ENCODE measurements around the gene PDCL3. TPM values are rescaled to one million over a fixed set of nuclear protein-coding genes. Genes with fewer than 3 reads are reported as not detected.

The PDCL3 gene
- total RNA-seq, 4 donors from 2014 or later: 22.4 to 31.5 (median 28.1) TPM

- TF ChIP-seq POLR2A (IDR thresholded peaks at IDR 0.05) (no peak), CTCF (IDR thresholded peaks at IDR 0.05) (peak in 5 of 6 experiments; percentile 44 to 68 (median 51))
- intact Hi-C loops (cut with DNase I): no loop called here
- WGBS, 2 donors: 8 to 9% methylated on average over 9 to 11 of the region's 13 CpGs
Observed at GRCh38 chr2:100610381-100610831, 47.6 kb downstream of the PDCL3 start.

DNA sequence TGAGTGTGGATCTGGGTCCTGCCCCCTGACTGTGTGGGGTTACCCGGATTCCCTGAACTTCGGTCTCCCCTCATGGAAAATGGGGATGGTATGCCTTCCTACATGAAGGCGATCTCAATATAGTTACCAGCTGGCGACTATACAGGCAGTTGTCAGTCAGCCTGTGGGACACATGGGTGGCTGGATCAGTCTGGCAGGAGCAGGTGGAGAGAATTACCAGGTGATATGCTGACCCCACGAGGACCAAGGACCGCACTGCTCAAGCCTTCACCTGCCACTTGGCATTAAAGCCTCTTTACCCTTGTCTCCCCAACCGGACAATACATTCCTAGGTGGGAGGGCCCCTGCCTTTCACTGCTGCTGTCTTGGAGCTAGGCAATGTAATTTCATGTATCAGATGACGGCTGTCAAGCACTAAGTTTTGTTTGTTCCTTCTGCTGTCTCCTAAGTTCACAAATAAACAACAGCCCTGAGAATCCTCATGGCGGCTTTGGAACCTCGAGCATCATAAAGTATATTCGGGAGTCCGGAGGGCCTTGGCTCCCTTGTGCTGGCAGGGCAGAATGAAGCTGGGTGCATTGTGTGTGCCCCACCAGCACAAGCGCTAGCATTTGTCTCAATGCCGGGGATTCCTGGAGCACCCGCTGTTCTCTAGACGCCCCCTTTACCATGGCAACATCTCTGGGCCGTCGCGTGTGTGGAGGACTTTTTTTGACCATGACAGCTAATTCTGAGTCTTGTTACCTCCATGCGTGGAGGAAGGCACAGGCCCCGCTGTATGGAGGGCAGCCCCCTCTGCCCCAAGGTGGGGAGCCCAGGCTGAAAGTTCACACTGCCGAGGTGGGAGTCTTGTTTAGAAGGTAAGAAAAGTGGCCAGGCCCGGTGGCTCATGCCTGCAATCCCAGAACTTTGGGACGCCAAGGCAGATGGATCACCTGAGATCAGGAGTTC lies 48.6 kb downstream of the PDCL3 start:
- no peaks in the 10 kb centered on the region for H3K27me3 ChIP-seq
- no peaks in the 10 kb centered on the region for H3K36me3 ChIP-seq
- H3K9me3 ChIP-seq: no peaks in the 10 kb centered on the region
- H3K4me3 ChIP-seq: no peak overlapping the region
- TF ChIP-seq POLR2A (IDR thresholded peaks at IDR 0.05) (no peak), CTCF (IDR thresholded peaks at IDR 0.05) (no peak)
- H3K27ac ChIP-seq: no peak overlapping the region
- WGBS, 2 donors: 85 to 95% methylated on average over 18 to 20 of the region's 24 CpGs
- no peaks in the 10 kb centered on the region for H3K4me1 ChIP-seq
- no peak for DNase-seq
- intact Hi-C loops (cut with DNase I): no loop called here

More at GRCh38 chr2:100610381-100610831, 47.6 kb downstream of the PDCL3 start:
- Histone ChIP-seq H3K4me3 (no peak overlapping the region), H3K9me3 (no peaks in the 10 kb centered on the region), H3K36me3 (no peaks in the 10 kb centered on the region), H3K27me3 (no peaks in the 10 kb centered on the region), H3K27ac (no peak overlapping the region), H3K4me1 (no peaks in the 10 kb centered on the region)
- no peak for DNase-seq

DNA sequence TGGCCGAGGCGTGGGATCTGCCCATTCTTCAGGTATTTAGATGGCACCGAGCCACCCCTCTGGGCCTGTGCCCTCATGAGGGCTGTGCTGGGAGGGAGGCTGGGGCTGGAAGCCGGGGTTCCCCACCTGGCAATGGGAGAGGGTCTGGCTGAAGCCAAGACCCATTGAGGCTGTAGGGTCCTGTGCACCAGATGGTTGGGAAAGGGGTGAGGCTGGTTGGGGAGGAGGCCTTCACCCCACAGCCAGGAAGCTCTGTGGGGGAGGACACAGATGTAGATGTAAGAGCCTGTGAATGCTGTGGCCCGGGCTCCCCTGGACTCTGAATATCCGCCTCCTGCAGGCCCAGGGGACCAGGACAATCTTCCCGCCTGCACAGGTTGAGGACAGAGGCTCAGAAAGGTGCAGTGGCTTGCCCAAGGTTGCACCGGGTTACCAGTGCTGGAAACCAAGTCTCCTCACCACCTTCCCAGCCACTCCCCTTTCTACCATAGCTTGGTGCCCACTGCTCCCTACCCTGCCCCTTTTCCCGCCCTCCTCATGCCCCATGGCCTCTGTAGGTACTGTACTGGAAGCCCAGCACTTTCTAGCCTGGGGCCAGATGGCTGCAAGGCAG lies 49.7 kb downstream of the PDCL3 start:
- WGBS, 2 donors: 77 to 81% methylated on average over 5 to 8 of the region's 9 CpGs
- no peak for DNase-seq
- Histone ChIP-seq H3K4me3 (no peak overlapping the region), H3K36me3 (no peaks in the 10 kb centered on the region), H3K9me3 (no peaks in the 10 kb centered on the region), H3K27ac (no peak overlapping the region), H3K4me1 (no peaks in the 10 kb centered on the region), H3K27me3 (no peaks in the 10 kb centered on the region)
- TF ChIP-seq CTCF (IDR thresholded peaks at IDR 0.05): no peak
- TF ChIP-seq POLR2A (IDR thresholded peaks at IDR 0.05): no peak
- intact Hi-C loops (cut with DNase I): no loop called here

DNA sequence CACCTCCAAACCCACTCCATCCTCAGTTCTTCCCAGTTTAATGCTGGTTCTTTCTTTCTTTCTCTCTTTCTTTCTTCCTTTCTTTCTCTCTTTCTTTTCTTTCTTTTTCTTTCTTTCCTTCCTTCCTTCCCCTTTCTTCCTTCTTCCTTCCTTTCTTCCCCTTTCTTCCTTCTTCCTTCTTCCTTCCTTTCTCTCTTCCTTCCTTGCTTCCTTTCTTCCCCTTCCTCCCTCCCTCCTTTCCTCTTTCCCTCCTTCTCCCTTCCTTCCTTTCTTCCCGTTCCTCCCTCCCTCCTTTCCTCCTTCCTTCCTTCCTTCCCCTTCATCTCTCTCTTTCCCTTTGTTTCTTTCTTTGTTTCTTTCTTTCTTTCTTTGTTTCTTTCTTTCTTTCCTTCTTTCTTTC lies 50.9 kb downstream of the PDCL3 start:
- no peaks in the 10 kb centered on the region for H3K36me3 ChIP-seq
- H3K4me3 ChIP-seq: no peak overlapping the region
- intact Hi-C loops (cut with DNase I): no loop called here
- no peaks in the 10 kb centered on the region for H3K9me3 ChIP-seq
- H3K4me1 ChIP-seq: no peaks in the 10 kb centered on the region
- H3K27ac ChIP-seq: no peak overlapping the region
- DNase-seq: no peak
- TF ChIP-seq CTCF (IDR thresholded peaks at IDR 0.05): no peak
- no peak for TF ChIP-seq POLR2A (IDR thresholded peaks at IDR 0.05)
- H3K27me3 ChIP-seq: no peaks in the 10 kb centered on the region
- 45 to 79% methylated on average over 1 of the region's 1 CpG for WGBS, 2 donors

GRCh38 chr2:100614455-100615000 lies 51.7 kb downstream of the PDCL3 start:
- intact Hi-C loops (cut with DNase I): no loop called here
- Histone ChIP-seq H3K4me3 (no peak overlapping the region), H3K36me3 (no peaks in the 10 kb centered on the region), H3K27me3 (no peaks in the 10 kb centered on the region), H3K4me1 (no peaks in the 10 kb centered on the region), H3K27ac (no peak overlapping the region), H3K9me3 (no peaks in the 10 kb centered on the region)
- no peak for TF ChIP-seq CTCF (IDR thresholded peaks at IDR 0.05)
- TF ChIP-seq POLR2A (IDR thresholded peaks at IDR 0.05): no peak
- DNase-seq: no peak
- WGBS, 2 donors: 86 to 100% methylated on average over 1 to 3 of the region's 11 CpGs

Measured in esophagus squamous epithelium (tissue), 5 donors.